Testis (tissue), 2 donors: ENCODE measurements around the gene CD24.

Experiments
- POLR2A ChIP-seq: fragments of 450-650 bp; IDR thresholded peaks from one replicate; pipeline ENCODE4 v1.6.1; 2017; ENCODE audit warnings: antibody characterized with exemption, mild to moderate bottlenecking, moderate library complexity
- TF ChIP-seq, protein P1 (sequence below), 3 experiments: fragments of 450-650 bp in 2 of 3; fragments of 200-600 bp in 1 of 3; sonication (generic) in 1 of 3; IDR thresholded peaks; one replicate each; pipeline ENCODE4 v1.5.1; 2016 to 2019; ENCODE audit warnings: antibody characterized with exemption in 3 of 3, mild to moderate bottlenecking in 2 of 3, moderate library complexity in 1 of 3

DNA sequence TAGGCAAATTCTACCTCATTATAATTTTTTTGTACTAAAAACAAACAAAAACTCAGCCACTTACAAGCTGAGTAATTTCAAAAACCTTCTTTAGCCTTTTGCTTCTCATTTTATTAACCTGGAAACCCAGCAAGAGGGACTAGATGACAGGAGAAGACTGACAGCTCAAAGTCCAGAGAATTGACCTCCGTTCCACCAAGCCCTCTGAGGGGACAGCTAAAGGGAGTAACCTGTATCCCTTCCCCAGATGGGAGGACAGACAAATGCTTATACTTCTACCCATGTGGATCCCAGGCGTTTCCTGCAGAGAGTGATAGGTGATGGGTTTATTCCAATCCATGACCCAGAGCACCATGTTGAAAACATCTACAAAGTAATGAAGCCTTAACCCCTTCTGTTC is 35.0 kb upstream of the CD24 start:
- no peak for TF ChIP-seq POLR2A
- TF ChIP-seq, protein P1, sequence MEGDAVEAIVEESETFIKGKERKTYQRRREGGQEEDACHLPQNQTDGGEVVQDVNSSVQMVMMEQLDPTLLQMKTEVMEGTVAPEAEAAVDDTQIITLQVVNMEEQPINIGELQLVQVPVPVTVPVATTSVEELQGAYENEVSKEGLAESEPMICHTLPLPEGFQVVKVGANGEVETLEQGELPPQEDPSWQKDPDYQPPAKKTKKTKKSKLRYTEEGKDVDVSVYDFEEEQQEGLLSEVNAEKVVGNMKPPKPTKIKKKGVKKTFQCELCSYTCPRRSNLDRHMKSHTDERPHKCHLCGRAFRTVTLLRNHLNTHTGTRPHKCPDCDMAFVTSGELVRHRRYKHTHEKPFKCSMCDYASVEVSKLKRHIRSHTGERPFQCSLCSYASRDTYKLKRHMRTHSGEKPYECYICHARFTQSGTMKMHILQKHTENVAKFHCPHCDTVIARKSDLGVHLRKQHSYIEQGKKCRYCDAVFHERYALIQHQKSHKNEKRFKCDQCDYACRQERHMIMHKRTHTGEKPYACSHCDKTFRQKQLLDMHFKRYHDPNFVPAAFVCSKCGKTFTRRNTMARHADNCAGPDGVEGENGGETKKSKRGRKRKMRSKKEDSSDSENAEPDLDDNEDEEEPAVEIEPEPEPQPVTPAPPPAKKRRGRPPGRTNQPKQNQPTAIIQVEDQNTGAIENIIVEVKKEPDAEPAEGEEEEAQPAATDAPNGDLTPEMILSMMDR (IDR thresholded peaks at IDR 0.05): no peak
